K562 (cell line): ENCODE data around the gene SCML2. TPM values are rescaled to one million over a fixed set of nuclear protein-coding genes. Genes with fewer than 3 reads are reported as not detected.
A peak's percentile ranks its signal among the peaks of the same experiment; 100 is the strongest.

ENCODE experiments used
- ATAC-seq: fragments of 200-7000 bp; cut with Tn5 transposase; 3 replicates; pipeline ENCODE4 v1.9.1; 2020; ENCODE audit warnings: moderate library complexity
- BruUV-seq: library from RNA; stranded (reverse); fragments of 400-500 nt; replicated peaks from 2 replicates; lab custom pipeline; 2021; lab: Mats Ljungman, UMichigan
- CTCF ChIA-PET: fragments of 300-600 bp; formaldehyde crosslinking; extraction: SDS; loops from one replicate; lab custom pipeline; 2021; ENCODE audit warnings: low intra/inter-chr PET ratio; lab: Yijun Ruan, JAX
- POLR2A ChIA-PET: fragments of 300-600, 350-650 bp; sonication (Branson Sonifier 250); formaldehyde crosslinking; extraction: SDS; loops from one replicate; lab custom pipeline; 2021; ENCODE audit warnings: antibody characterized with exemption, inconsistent platforms; lab: Yijun Ruan, JAX
- DNase-seq, 4 experiments: peaks; one replicate each; pipeline versions ENCODE4 v3.0.0 to v3.0.0-alpha.2; 2011 to 2018; ENCODE audit warnings: low spot score in 3 of 4, mixed read lengths in 3 of 4; ENCODE audit errors: extremely low read depth in 1 of 4
- FAIRE-seq: peaks from 2 replicates; lab custom pipeline; 2011; peaks lifted over from hg19 to GRCh38; lab: Jason Lieb, UNC
- H2AFZ ChIP-seq: 2 replicates; pipeline ENCODE4 v1.6.0; 2011; ENCODE audit warnings: low read depth, low read length, control low read depth, inconsistent platforms
- H3K27ac ChIP-seq: fragments of 200-600 bp; 3 replicates; pipeline ENCODE4 v1.8.0; 2011; ENCODE audit warnings: low read depth, mild to moderate bottlenecking, control low read depth, inconsistent platforms, low read length, moderate library complexity, mixed read lengths; ENCODE audit errors: extremely low read depth
- H3K27me3 ChIP-seq, 2 experiments: fragments of 300-600 bp in 1 of 2; 2 replicates in 1 of 2; 3 replicates in 1 of 2; pipeline versions ENCODE4 v1.6.0 to v1.8.0; 2011; ENCODE audit warnings: inconsistent platforms in 2 of 2, low read length in 2 of 2, mild to moderate bottlenecking in 1 of 2, mixed read lengths in 1 of 2, moderate library complexity in 1 of 2; ENCODE audit not compliant: control insufficient read depth in 2 of 2, insufficient read depth in 2 of 2
- H3K36me3 ChIP-seq: fragments of 300-600 bp; 3 replicates; pipeline ENCODE4 v1.8.0; 2011; ENCODE audit warnings: mild to moderate bottlenecking, low read length, inconsistent platforms; ENCODE audit not compliant: control insufficient read depth, insufficient read depth
- H3K4me1 ChIP-seq, 2 experiments: fragments of 200-600 bp in 1 of 2; replicated peaks in 1 of 2; 2 replicates in 1 of 2; 3 replicates in 1 of 2; pipeline versions ENCODE4 v1.5.1 to v1.8.0; 2011; ENCODE audit warnings: inconsistent platforms in 2 of 2, low read length in 2 of 2, mild to moderate bottlenecking in 1 of 2, mixed read lengths in 1 of 2, moderate library complexity in 1 of 2; ENCODE audit not compliant: control insufficient read depth in 2 of 2, insufficient read depth in 2 of 2
- H3K4me2 ChIP-seq: 2 replicates; pipeline ENCODE4 v1.6.1; 2011; ENCODE audit warnings: low read length, control low read depth, inconsistent platforms, mixed read lengths; ENCODE audit not compliant: insufficient read depth
- H3K4me3 ChIP-seq: fragments of 200-600 bp; sonication (generic), shearing (Covaris generic); 2 replicates; pipeline ENCODE4 v1.5.1; 2016; ENCODE audit warnings: control low read depth, inconsistent platforms
- H3K79me2 ChIP-seq: fragments of 200-600 bp; 3 replicates; pipeline ENCODE4 v1.8.0; 2011; ENCODE audit warnings: low read length, inconsistent platforms; ENCODE audit not compliant: control insufficient read depth, insufficient read depth
- H3K9ac ChIP-seq, 2 experiments: 2 replicates each; pipeline versions ENCODE4 v1.6.0 to v1.6.1; 2011; ENCODE audit warnings: low read depth in 2 of 2, low read length in 2 of 2, control low read depth in 1 of 2, inconsistent platforms in 1 of 2, mild to moderate bottlenecking in 1 of 2, mixed read lengths in 1 of 2; ENCODE audit not compliant: insufficient read depth in 1 of 2
- H3K9me1 ChIP-seq: one replicate; pipeline ENCODE4 v1.6.0; 2011; ENCODE audit warnings: inconsistent platforms, mild to moderate bottlenecking, low read length, moderate library complexity; ENCODE audit not compliant: control insufficient read depth, insufficient read depth
- H3K9me3 ChIP-seq: replicated peaks from 2 replicates; pipeline ENCODE4 v1.5.1; 2011; ENCODE audit warnings: low read depth, low read length, inconsistent platforms; ENCODE audit not compliant: control insufficient read depth, insufficient read depth
- H4K20me1 ChIP-seq: replicated peaks from 2 replicates; pipeline ENCODE4 v1.6.1; 2011; ENCODE audit warnings: low read length, inconsistent platforms, mixed read lengths; ENCODE audit not compliant: control insufficient read depth, insufficient read depth
- POLR2B ChIP-seq: fragments of 450-650 bp; IDR thresholded peaks from 2 replicates; pipeline ENCODE4 v1.6.1; 2018; ENCODE audit warnings: low read depth; ENCODE audit not compliant: partially characterized antibody
- SIRT6 ChIP-seq: IDR thresholded peaks from one replicate; pipeline ENCODE4 v1.6.1; 2012; ENCODE audit warnings: low read depth, mild to moderate bottlenecking, control low read depth, inconsistent platforms, low read length, moderate library complexity
- ZNF589 ChIP-seq: fragments of 200-800 bp; sonication (Bioruptor generic); IDR thresholded peaks from 2 replicates; pipeline ENCODE4 v1.6.1; 2016; ENCODE audit warnings: low read depth, missing genetic modification characterization, missing compliant biosample characterization
- WGBS: fragments of 100-300 bp; shearing (Covaris generic); methylation state at CpG from one replicate; pipeline ENCODE4 v1.1.6; 2016; ENCODE audit warnings: low coverage, mixed read lengths; ENCODE audit not compliant: insufficient coverage; ENCODE audit errors: missing lambda C conversion rate; 5-methylcytosine and 5-hydroxymethylcytosine counted together
- in situ Hi-C: fragments of 300-500 bp; cut with MboI; formaldehyde crosslinking; loops from 4 replicates; pipeline ENCODE4 v1.15.0; 2018; ENCODE audit warnings: inconsistent platforms, mixed read lengths
- intact Hi-C: fragments of 100-400 bp; cut with micrococcal nuclease; formaldehyde crosslinking; loops from 2 replicates; pipeline ENCODE4 v1.14.2; 2022
- polyA plus RNA-seq, 8 experiments: library from polyadenylated mRNA; depleted of rRNA in 4 of 8; stranded (reverse) in 5 of 8; unstranded in 3 of 8; fragments of >200 nt; fragmentation: Nextera tagmentation in 2 of 8; fragmentation: Illumina TruSeq in 1 of 8; extraction: Ambion mirVana in 2 of 8; extraction: Trizol in 1 of 8; gene quantifications; 2 replicates each; pipeline versions ENCODE4 v1.2.1 to v1.2.3, GENCODE V29; 2011 to 2014; ENCODE audit warnings: inconsistent platforms in 1 of 8, missing spikeins in 1 of 8
- total RNA-seq, 7 experiments: library from RNA; depleted of rRNA in 6 of 7; stranded (reverse); fragments of >200 nt in 6 of 7; fragmentation: Illumina TruSeq in 2 of 7; extraction: Trizol in 2 of 7; gene quantifications; 2 replicates each; pipeline versions ENCODE4 v1.2.1 to v1.2.3, GENCODE V29; 2011 to 2021; ENCODE audit warnings: low replicate concordance in 1 of 7
- TF ChIP-seq, protein P1 (sequence below), 3 experiments: IDR thresholded peaks in 2 of 3; conservative IDR thresholded peaks in 1 of 3; 2 replicates each; pipeline ENCODE4 v1.5.1; 2011 to 2012; ENCODE audit warnings: low read length in 3 of 3, mild to moderate bottlenecking in 3 of 3, control low read depth in 2 of 3, improper control_type of control experiment in 1 of 3, inconsistent platforms in 1 of 3, low read depth in 1 of 3, mixed read lengths in 1 of 3, moderate library complexity in 1 of 3; ENCODE audit not compliant: insufficient read depth in 2 of 3
- TF ChIP-seq, protein P2 (sequence below): fragments of 450-650 bp; formaldehyde crosslinking; IDR thresholded peaks from 2 replicates; pipeline ENCODE4 v1.4.0; 2022; ENCODE audit warnings: missing genetic modification characterization
- TF ChIP-seq, protein P3 (sequence below): sonication (generic); formaldehyde crosslinking; IDR thresholded peaks from 2 replicates; pipeline ENCODE4 v1.8.1; 2023; ENCODE audit warnings: mild to moderate bottlenecking, missing genetic modification reagents
- TF ChIP-seq, protein P4 (sequence below): fragments of 250-450 bp; sonication (Bioruptor Pico); IDR thresholded peaks from 2 replicates; pipeline ENCODE4 v1.5.0; 2021; ENCODE audit warnings: mild to moderate bottlenecking, moderate library complexity

SCML2 gene
- total and polyA plus RNA-seq, 9 of the 15 experiments (the other 6 are each of a cell fraction or from before 2014, with no cell fraction given), result 15.1 to 30.8 (median 22.9) TPM

DNA sequence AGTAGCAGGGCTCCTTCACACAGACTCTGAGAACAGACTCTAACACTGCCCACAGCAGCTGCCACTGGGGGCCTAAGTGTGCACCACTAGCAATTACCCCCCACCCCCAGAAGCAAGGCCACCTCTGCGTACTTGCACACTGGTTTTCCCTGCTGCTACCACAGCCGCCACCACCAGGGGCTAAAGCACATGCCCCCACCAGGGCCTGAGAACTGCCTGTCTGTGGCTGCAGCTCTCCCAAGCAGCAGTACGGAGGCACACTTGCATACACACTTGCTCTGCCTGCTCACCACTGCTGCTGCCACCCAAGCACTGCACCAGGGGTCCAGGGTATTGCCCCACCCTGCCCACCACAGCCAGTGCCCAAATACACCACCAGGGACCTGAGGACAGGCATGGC, 59.6 kb downstream of the SCML2 start:
- DNase-seq (no peak), ATAC-seq (peak; percentile 42), FAIRE-seq (no peak)
- Histone ChIP-seq H3K4me3 (no peak overlapping the region), H3K9me3 (no peaks in the 10 kb centered on the region), H3K79me2 (peaks cover 4% of the 10 kb centered on the region; the same call in 1 of the 3 replicates), H2AFZ (no peak overlapping the region), H3K27ac (no peak overlapping the region), H4K20me1 (no peaks in the 10 kb centered on the region), H3K27me3 (no peaks in the 10 kb centered on the region), H3K9ac (no peak overlapping the region), H3K4me1 (no peaks in the 10 kb centered on the region), H3K9me1 (no peaks in the 10 kb centered on the region), H3K4me2 (no peak overlapping the region), H3K36me3 (no peaks in the 10 kb centered on the region)
- no TSS peak for BruUV-seq
- TF ChIP-seq, protein P1, sequence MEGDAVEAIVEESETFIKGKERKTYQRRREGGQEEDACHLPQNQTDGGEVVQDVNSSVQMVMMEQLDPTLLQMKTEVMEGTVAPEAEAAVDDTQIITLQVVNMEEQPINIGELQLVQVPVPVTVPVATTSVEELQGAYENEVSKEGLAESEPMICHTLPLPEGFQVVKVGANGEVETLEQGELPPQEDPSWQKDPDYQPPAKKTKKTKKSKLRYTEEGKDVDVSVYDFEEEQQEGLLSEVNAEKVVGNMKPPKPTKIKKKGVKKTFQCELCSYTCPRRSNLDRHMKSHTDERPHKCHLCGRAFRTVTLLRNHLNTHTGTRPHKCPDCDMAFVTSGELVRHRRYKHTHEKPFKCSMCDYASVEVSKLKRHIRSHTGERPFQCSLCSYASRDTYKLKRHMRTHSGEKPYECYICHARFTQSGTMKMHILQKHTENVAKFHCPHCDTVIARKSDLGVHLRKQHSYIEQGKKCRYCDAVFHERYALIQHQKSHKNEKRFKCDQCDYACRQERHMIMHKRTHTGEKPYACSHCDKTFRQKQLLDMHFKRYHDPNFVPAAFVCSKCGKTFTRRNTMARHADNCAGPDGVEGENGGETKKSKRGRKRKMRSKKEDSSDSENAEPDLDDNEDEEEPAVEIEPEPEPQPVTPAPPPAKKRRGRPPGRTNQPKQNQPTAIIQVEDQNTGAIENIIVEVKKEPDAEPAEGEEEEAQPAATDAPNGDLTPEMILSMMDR (IDR thresholded peaks at IDR 0.05 in 2 of 3, conservative IDR thresholded peaks at IDR 0.05 in 1 of 3; ENCODE audit: insufficient read depth in 2 of 3, low read depth in 1 of 3, low read length in 3 of 3), result 0 out of 6 replicates have a peak, but pooled peaks of 1 of the 3 experiments have one; percentile 7
- TF ChIP-seq, protein P2, sequence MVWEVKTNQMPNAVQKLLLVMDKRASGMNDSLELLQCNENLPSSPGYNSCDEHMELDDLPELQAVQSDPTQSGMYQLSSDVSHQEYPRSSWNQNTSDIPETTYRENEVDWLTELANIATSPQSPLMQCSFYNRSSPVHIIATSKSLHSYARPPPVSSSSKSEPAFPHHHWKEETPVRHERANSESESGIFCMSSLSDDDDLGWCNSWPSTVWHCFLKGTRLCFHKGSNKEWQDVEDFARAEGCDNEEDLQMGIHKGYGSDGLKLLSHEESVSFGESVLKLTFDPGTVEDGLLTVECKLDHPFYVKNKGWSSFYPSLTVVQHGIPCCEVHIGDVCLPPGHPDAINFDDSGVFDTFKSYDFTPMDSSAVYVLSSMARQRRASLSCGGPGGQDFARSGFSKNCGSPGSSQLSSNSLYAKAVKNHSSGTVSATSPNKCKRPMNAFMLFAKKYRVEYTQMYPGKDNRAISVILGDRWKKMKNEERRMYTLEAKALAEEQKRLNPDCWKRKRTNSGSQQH (CRISPR knock-in tag), result no peak
- TF ChIP-seq, protein P3, sequence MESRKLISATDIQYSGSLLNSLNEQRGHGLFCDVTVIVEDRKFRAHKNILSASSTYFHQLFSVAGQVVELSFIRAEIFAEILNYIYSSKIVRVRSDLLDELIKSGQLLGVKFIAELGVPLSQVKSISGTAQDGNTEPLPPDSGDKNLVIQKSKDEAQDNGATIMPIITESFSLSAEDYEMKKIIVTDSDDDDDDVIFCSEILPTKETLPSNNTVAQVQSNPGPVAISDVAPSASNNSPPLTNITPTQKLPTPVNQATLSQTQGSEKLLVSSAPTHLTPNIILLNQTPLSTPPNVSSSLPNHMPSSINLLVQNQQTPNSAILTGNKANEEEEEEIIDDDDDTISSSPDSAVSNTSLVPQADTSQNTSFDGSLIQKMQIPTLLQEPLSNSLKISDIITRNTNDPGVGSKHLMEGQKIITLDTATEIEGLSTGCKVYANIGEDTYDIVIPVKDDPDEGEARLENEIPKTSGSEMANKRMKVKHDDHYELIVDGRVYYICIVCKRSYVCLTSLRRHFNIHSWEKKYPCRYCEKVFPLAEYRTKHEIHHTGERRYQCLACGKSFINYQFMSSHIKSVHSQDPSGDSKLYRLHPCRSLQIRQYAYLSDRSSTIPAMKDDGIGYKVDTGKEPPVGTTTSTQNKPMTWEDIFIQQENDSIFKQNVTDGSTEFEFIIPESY, result peak; percentile 93
- no peak for TF ChIP-seq SIRT6
- TF ChIP-seq ZNF589 (CRISPR knock-in tag), result no peak
- TF ChIP-seq, protein P4, sequence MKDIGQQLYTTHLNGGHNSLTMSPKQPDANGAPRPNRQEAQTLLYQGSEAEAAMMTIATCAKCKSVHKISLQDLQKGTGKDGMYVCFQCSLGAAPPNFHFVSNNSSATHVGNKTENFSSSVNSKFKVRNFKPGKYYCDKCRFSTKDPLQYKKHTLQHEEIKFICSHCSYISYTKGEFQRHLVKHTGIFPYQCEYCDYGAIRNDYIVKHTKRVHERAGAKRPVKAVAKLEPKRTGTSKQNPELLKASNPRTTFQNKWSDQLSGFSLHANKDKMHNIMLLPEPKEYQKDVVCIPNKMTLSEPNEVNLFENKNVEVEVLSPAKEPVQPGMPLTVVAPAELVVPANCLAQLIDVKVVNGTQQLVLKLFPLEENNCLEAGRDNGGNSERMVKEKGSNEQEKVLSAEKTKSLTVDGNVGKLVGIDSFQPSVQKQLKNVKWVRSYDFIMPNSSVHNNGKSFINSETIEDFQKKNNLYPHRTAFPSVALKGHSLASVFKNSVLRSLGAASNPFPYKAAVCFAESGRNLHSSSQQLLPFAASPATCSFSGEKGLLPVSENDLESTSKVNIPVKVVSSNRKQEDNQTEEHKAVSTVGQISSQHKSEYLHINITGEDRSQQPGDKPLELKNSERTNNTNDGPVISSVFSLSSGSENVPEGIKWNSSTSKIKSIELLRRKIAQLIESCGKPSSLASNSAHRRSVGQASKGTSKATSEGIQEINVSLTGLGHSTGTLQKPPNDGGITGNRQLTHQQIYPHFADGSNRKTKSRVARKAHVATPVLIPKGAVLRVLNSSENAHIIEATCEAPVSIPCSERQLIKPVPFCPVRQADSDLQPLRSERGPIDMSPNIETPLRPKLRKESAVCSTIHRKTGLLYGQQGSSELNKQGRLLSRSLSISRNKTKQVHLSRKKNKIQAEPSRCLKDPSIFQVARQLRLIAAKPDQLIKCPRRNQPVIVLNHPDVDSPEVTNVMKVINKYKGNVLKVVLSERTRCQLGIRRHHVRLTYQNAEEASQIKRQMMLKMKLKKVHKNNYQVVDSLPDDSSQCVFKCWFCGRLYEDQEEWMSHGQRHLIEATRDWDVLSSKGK (CRISPR knock-in tag), result no peak
- no peak for TF ChIP-seq POLR2B
- WGBS, result 50% methylated on average over 2 of the region's 3 CpGs
- in situ Hi-C loops, result no loop called here
- POLR2A ChIA-PET, result no interaction called here
- CTCF ChIA-PET, result no interaction called here
- intact Hi-C loops, result no loop called here
